GM12891 (cell line): ENCODE data around the gene TCF7L2.

ENCODE experiments used
- PAX5 ChIP-seq: IDR thresholded peaks from 2 replicates; pipeline ENCODE4 v1.6.1; 2011; ENCODE audit warnings: low read length, moderate library complexity, mild to moderate bottlenecking; ENCODE audit not compliant: insufficient read depth, severe bottlenecking
- POLR2A ChIP-seq: IDR thresholded peaks from 2 replicates; pipeline ENCODE4 v1.6.1; 2011; ENCODE audit warnings: low read depth, low read length, control low read depth
- POLR2AphosphoS5 ChIP-seq: IDR thresholded peaks from 2 replicates; pipeline ENCODE4 v1.6.1; 2011; ENCODE audit warnings: low read depth, low read length, control low read depth
- TAF1 ChIP-seq: IDR thresholded peaks from 2 replicates; pipeline ENCODE4 v1.6.1; 2011; ENCODE audit warnings: low read depth, low read length, control low read depth

DNA sequence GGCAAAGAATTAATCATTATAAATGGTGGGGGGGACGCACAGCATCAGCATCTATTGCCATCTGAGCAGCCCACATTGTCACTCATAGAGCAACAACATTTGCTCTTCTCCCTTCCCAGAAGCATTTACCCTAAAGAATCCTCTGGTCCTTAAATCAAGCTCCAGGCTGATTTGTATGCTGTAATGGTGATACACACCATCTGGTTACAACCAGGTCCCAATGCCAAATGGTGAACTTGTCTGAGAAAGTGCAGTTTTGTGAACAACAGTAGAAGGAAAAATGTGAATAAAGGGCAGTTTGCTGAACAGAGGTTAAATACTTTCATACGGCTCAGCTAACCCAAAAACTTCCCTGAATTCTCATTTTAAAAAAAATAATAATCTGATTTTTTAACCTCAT, 38.8 kb upstream of the TCF7L2 start:
- TF ChIP-seq POLR2A = no peak
- no peak for TF ChIP-seq POLR2AphosphoS5
- no peak for TF ChIP-seq PAX5
- TF ChIP-seq TAF1 = no peak
